GM19043 (cell line): Measurements from ENCODE around the gene IL4R.

Experiments used
- ATAC-seq: cut with Tn5 transposase; IDR thresholded peaks from one replicate; pipeline ENCODE4 v1.9.1; 2021; ENCODE audit warnings: low read depth; ENCODE audit not compliant: unreplicated experiment

The IL4R gene

DNA sequence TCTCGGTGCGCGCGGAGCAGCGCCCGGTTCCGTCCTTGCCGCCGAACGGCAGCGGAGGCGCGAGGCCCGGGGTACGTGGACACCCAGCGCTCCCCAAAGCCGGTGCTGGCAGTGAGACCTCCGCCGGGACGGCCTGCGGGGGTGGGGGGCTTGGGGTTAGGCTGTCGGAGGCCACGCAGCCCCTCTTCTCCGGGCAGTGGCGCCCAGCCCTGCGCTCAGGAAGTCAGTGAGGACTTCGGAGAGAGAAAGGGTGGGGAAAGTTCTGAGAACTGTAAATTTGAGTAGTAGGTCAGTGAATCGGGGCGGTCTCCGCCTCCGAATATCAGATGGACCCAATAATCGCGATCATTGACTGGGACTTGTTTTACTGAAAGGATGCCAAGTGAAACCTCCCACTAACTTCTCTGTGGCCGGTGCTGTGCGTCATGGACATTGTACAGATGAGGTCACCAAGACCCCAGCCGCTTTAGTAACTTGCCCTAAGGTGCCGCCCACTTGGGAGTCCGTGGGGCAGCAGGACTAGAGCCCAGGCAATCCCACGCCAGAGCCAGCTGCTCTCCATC lies 468 bp downstream of the IL4R start:
- no peak for ATAC-seq

DNA sequence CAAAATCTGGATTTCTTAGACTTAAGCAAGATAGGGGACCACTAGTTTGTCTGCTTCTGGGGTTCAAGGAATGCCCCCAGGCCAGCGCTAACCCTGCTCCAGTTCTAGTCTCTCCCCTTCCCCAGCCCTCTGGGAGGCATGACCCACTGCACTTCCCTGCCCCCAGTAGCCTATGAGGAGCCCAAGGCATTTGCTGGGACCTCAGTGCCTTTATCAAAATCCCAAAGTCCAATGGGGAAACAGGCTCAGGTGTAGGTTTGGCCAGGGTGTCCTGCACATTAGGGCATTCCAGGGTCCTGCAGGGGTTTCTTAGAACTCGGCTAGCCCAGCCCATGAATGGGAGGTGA lies 1.2 kb downstream of the IL4R start:
- ATAC-seq, result no peak

DNA sequence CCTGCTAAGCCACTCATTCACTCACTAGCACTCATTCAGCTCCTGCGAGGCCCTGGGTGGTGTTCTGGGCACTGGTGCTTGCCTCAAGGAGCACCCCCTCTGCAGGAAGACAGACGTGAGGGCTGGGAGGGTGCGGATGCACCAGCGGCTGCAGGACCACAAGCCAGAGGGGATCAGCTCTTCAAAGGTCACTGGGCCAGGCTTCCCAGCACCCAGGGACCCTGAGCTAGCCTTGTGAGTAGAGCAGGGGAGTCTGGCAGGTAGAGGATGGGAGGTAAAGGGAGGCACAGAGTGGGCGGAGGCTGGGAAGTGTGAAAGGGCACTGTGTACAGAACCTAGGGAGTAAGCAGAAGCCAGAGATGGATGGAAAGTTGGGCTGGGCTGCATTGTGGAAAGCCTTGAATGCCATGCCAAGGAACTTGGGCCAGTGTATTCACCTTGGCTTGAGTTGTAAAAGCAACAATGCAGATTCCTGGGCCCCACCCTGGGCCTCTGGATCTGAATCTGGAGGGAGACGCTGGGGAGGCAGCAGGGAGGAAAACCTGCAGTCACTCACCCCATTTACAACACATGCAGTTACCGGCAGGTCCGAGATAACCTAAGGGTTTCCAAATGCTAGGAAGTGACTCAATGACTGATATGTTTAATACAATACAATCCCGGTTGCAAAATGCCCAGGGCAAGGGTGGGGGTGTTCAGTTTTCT lies 1.7 kb downstream of the IL4R start:
- no peak for ATAC-seq

DNA sequence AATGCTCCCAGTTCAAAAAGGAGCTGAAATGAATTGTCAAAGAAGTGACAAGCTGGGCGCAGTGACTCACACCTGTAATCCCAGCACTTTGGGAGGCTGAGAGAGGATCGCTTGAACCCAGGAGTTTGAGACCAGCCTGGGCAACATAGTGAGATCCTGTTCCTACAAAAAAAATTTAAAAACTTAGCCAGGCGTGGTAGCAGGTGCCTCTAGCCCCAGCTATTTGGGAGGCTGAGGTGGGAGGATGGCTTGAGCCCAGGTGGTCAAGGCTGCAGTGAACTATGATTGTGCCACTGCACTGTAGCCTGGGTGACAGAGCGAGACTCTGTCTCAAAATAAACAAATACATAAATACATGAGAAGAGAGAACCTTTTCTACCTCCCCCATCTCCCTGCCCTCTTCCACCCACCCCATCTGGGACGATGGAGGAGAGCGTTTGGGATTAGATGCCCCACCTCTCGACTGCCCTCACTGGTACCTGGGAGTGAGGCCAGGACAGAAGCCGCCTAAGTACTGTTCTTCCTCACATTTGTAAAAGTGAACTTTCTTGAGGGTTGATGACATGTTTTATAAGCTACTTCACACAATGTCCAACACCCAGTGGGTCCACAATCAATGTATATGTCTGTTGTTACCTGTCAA lies 2.4 kb downstream of the IL4R start:
- no peak for ATAC-seq

DNA sequence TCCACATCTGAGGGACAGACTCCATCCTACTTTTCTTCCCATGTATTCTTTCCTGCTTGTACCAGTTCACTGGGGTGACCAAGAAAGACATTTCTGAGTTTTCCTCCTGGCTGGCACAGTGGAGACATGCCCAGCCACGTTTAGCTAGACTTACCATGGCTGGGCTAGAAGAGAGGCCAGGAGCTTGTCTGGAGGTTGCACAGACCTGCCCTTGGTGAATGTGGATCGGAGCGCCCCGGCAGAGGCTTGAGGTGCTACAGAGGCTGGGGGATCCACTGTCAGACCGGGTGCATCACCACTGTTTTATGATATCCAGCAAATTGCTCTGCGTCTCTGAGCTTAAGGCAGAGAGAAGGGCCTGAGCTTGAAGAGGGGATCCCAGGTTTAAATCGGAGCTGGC lies 3.5 kb downstream of the IL4R start:
- ATAC-seq, result no peak

DNA sequence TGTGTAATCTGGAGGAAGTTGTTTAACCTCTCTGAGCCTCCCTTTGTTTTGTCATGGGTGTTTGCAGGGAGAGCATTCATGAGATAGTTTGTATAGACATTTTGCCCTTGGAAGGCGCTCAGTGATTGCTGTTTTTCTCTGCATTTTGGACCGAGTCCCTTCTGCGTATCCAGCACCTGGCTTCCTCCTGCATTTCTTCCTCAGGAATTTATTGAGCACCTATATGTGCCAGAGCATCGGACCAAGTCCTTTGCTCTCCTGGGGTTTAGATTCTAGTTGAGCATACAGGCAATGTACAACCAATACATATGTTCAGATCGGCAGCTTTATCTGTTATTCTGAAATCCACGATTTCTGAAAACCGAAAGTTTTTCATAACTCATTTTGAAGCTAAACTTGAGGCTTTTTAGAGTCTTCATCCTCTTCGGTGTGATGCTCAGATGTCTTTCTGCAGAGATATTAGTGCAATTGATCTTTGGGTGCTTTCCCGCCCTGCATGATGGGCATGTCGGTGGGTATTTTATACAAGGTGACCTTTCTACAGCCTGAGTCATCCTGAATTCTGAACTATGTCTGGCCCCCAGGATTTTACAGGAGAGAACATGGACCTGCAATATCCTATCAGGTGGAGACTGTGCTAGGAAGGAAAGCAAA lies 4.1 kb downstream of the IL4R start:
- ATAC-seq, result no peak

- no peak for ATAC-seq
Measured at GRCh38 chr16:27318392-27319256, 4.8 kb downstream of the IL4R start.

GRCh38 chr16:27319257-27319965 lies 5.6 kb downstream of the IL4R start:
- no peak for ATAC-seq

DNA sequence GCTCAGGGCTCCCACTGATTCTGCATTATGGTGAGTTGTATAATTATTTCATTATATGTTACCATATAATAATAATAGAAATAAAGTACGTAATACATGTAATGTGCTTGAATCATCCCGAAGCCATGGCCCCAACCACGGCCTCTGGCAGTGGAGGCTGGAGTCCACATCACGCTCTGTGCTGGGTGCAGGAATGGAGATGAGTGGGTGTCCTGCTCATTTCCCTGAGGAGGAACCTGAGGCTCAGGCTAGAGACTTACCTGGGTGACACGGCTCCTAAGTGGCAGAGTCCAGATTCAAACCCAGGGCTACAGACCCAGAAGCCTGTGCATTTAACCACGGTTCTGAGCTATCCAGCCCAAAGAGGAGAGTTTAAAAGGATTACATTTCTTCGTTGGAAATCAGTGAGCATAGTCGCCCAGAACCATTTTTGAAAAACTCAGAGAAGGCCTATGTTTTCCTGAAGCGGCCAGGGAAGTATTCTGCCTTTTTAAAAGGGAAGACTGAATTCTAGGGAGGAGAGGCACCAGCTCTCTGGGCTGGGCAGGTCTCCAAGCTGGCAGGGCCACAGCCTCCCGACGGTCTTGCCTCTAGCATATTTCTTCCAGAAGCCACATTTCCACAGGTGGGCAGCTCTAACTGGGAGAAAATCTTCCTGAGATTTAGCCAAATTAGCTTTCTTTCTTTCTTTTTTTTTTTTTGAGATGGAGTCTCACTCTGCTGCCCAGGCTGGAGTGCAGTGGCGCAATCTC lies 6.7 kb downstream of the IL4R start:
- ATAC-seq, result no peak

- ATAC-seq, result no peak
Measured at GRCh38 chr16:27321013-27321915, 7.5 kb downstream of the IL4R start.

GRCh38 chr16:27322858-27323780 lies 9.3 kb downstream of the IL4R start:
- ATAC-seq, result no peak

DNA sequence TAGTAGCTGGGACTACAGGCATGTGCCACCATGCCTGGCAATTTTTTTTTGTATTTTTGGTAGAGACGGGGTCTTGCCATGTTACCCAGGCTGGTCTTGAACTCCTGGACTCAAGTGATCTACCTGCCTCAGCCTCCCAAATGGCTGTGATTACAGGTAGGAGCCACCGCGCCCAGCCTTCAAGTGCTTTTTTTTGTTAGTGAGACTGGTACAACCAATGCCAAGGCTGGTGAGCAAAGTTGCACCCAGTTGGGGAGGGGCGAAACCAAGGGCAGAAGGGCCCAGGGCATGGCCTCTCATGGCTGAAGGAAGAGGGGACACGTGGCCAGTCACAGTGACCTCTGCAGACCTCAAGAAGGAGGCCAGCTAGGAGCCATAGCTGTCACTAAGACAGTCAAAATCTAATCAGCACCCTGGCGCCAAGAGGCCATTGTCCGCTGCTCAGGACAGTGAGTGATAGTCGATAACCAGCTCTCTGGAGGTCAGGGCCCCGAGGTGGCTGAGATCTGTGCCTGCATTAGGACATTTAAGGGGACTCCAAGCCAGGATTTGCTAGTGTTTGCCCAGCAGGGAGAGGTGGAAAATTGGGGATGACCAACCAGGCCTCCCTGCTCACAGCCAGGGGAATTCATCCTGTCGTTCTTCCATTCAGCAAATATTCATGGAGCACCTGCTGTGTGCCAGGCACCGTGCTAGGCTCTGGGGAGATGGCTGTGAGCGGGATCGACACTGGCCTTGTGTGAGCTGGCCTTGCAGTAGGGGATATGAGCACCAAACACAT lies 10.2 kb downstream of the IL4R start:
- ATAC-seq, result no peak

DNA sequence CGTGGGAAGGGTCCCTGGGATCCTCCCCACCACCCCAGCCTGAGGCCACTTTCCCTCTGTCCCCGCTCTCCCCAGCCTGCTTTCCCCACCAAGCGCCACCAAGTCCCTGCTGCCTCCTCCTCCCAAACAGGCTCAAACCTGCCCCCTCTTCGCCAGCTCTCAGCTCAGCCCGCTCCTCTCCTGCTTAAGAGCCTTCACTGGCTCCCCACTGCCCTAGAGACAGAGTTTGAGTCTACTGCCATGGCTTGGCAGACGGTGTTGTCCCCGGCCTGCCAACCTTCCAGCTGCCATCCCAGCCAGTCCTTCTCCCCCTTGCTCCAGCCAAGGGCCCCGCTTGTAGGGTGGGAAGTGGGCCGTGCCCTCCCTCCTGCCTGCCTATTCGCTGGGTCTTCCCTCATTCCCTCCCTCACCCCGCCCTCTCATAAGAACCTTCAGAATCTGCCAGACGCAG lies 11.1 kb downstream of the IL4R start:
- ATAC-seq, result no peak

DNA sequence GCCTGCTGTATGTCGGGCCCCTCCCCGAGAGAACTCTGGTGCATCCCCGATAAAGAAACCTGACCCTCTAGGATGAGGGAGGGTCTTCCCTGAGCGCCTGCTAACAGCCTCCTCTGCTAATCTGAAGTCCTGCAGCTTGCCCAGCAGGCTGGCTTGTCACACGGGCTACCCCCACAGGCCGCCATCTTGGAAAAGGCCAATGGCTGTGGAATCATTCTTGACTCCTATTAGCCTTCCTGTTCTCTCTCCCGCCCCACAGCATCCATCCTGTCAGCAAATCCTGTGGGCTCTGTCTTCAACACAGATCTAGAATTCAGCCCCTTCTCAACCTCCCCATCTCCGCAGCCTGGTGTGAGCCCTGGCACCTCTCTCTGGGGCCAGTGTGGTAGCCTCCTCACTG lies 12.0 kb downstream of the IL4R start:
- no peak for ATAC-seq

GRCh38 chr16:27326251-27326650 lies 12.5 kb downstream of the IL4R start:
- ATAC-seq, result no peak

DNA sequence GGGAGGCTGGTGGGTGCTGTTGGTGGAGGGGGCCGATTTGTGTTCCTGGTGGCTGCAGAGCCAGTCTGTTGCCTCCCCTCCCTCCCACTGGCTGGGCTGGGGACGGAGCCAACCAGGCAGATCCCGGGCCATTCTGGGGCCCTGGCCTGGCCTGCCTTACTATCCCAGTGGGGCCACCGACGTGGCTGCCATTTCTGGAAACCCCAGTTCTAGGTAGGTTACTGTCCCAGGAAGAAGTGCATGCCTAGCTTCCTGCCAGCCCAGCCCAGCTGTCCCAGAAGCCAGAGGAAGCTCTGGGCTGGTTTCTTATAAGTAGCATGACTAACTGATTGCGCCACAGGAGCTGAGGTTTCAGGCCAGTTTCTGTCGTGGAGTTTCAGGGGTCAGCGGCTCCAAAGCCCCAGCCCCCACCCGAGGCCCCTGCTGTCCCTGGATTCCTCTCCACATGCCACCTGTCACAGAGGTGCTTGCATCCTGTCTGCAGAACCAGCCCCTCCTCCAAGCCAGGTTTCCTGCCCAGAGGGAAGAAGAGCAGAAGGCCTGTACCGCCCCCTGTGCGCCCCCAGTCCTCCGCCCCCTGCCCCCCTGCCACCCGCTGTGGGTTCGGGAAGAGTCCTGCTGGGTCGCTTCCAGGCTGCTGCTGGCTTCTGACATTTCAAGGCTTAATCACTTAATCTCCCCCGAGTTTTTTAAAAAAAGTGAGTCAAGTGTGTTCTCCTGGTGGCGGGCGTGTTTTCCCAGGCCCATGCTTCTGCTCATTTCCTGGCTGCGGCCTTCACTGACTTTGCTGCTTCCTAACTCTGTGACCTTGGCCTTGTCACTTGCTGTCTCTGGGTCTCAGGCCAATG lies 13.2 kb downstream of the IL4R start:
- ATAC-seq, result peak; percentile 62
